BLaER1 (cell line): Measurements from ENCODE around the gene MYEOV.

Source experiments
- H3K27ac ChIP-seq: shearing (Covaris generic); formaldehyde crosslinking; 2 replicates; pipeline ENCODE4 v1.8.1; 2022
- H3K27me3 ChIP-seq: shearing (Covaris generic); formaldehyde crosslinking; 2 replicates; pipeline ENCODE4 v1.8.1; 2022
- H3K36me3 ChIP-seq: shearing (Covaris generic); formaldehyde crosslinking; 2 replicates; pipeline ENCODE4 v1.8.1; 2022
- H3K4me1 ChIP-seq: shearing (Covaris generic); formaldehyde crosslinking; 2 replicates; pipeline ENCODE4 v1.8.1; 2022
- H3K4me2 ChIP-seq: shearing (Covaris generic); formaldehyde crosslinking; 2 replicates; pipeline ENCODE4 v1.8.1; 2022
- H3K4me3 ChIP-seq: shearing (Covaris generic); formaldehyde crosslinking; 2 replicates; pipeline ENCODE4 v1.8.1; 2022
- H3K9ac ChIP-seq: shearing (Covaris generic); formaldehyde crosslinking; 2 replicates; pipeline ENCODE4 v1.8.1; 2022
- H3K9me3 ChIP-seq: shearing (Covaris generic); formaldehyde crosslinking; 2 replicates; pipeline ENCODE4 v1.8.1; 2022
- H4K20me1 ChIP-seq: shearing (Covaris generic); formaldehyde crosslinking; 2 replicates; pipeline ENCODE4 v1.8.1; 2022
- Cebpa-rat ChIP-seq: shearing (Covaris generic); IDR thresholded peaks from 2 replicates; pipeline ENCODE4 v1.8.1; 2022

Gene MYEOV

DNA sequence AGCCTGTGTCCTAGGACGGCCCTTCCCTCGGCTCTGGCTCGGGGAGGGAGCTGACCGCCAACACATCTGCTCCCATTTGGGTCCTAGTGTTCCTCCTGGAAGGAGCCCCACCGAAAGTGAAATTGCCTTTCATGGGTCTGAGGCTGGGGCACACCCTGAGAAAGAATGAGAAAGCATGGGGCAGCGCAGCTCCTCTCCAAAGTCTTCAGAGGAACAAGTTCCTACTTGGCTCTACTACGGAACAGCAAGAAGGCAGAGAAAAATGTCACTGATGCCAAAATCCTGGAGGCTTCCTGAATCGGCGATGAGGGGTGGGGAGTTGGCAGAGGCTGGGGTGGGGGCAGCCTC lies 41.5 kb upstream of the MYEOV start:
- no peak overlapping the region for H3K4me2 ChIP-seq
- no peaks in the 10 kb centered on the region for H4K20me1 ChIP-seq
- no peaks in the 10 kb centered on the region for H3K4me1 ChIP-seq
- H3K27ac ChIP-seq: no peak overlapping the region
- H3K9me3 ChIP-seq: peaks cover 21% of the 10 kb centered on the region; the same call in 1 of the 2 replicates
- no peaks in the 10 kb centered on the region for H3K36me3 ChIP-seq
- TF ChIP-seq Cebpa-rat: no peak
- H3K9ac ChIP-seq: no peak overlapping the region
- no peak overlapping the region for H3K4me3 ChIP-seq
- H3K27me3 ChIP-seq: no peaks in the 10 kb centered on the region

GRCh38 chr11:69253028-69253427 lies 40.9 kb upstream of the MYEOV start:
- H3K27ac ChIP-seq: no peak overlapping the region
- no peak overlapping the region for H3K9ac ChIP-seq
- no peaks in the 10 kb centered on the region for H3K27me3 ChIP-seq
- no peaks in the 10 kb centered on the region for H3K4me1 ChIP-seq
- no peak overlapping the region for H3K4me3 ChIP-seq
- H3K36me3 ChIP-seq: no peaks in the 10 kb centered on the region
- H4K20me1 ChIP-seq: no peaks in the 10 kb centered on the region
- TF ChIP-seq Cebpa-rat: no peak
- no peak overlapping the region for H3K4me2 ChIP-seq
- peaks cover 21% of the 10 kb centered on the region; the same call in 1 of the 2 replicates for H3K9me3 ChIP-seq

DNA sequence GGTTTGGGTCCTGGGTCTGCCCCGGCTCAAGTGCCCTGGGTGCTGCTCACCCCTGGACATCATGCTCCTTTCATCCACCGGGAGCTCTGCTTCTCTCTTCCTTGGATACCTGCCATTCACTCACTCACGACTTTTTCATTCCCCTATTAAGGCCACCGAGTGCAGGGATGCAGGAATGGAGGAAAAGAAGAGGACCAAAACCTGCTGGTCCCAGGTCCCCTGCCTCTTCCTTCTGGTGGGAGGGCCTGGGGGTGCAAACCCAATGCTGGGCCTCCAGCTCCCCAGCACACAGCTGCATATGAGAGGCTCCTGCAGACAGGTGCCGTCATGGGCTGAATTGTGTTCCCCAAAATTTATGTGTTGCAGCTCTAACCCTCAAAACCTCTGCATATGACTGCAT lies 36.8 kb upstream of the MYEOV start:
- TF ChIP-seq Cebpa-rat: no peak
- H3K36me3 ChIP-seq: no peaks in the 10 kb centered on the region
- H3K9ac ChIP-seq: no peak overlapping the region
- H3K27me3 ChIP-seq: no peaks in the 10 kb centered on the region
- H3K27ac ChIP-seq: no peak overlapping the region
- no peaks in the 10 kb centered on the region for H4K20me1 ChIP-seq
- H3K4me2 ChIP-seq: no peak overlapping the region
- H3K9me3 ChIP-seq: peaks cover 21% of the 10 kb centered on the region; the same call in 1 of the 2 replicates
- H3K4me3 ChIP-seq: no peak overlapping the region
- H3K4me1 ChIP-seq: peaks cover 3% of the 10 kb centered on the region; the same call in 1 of the 2 replicates

GRCh38 chr11:69257838-69258658 lies 35.9 kb upstream of the MYEOV start:
- Histone ChIP-seq H3K9me3 (peaks cover 17% of the 10 kb centered on the region; the same call in 1 of the 2 replicates), H3K27ac (no peak overlapping the region), H4K20me1 (no peaks in the 10 kb centered on the region), H3K4me3 (no peak overlapping the region), H3K9ac (no peak overlapping the region), H3K4me1 (peaks cover 5% of the 10 kb centered on the region; the same call in 1 of the 2 replicates), H3K4me2 (no peak overlapping the region), H3K36me3 (no peaks in the 10 kb centered on the region), H3K27me3 (no peaks in the 10 kb centered on the region)
- TF ChIP-seq Cebpa-rat: no peak

DNA sequence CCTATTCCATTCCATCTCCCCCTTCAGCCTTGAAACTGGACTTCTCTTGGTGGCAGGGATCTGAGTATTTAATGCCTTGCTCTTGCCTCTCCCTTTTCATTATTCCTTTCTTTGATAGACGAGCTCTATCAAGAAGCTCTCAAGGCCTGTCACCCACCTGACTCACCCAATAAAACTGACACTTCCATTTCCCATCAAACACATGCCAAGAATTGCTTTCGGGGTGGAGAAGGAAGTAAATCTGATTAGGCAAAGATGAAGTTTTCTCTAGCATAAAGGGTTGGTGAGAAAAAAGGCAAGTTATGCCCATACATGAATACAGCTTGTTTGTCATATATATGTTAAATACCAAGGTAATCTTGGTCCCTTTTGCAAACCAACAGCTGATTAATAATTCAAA lies 34.9 kb upstream of the MYEOV start:
- no peak for TF ChIP-seq Cebpa-rat
- no peak overlapping the region for H3K27ac ChIP-seq
- peaks cover 5% of the 10 kb centered on the region; the same call in 1 of the 2 replicates for H3K4me1 ChIP-seq
- H3K4me3 ChIP-seq: no peak overlapping the region
- no peak overlapping the region for H3K9ac ChIP-seq
- H3K9me3 ChIP-seq: peaks cover 8% of the 10 kb centered on the region; the same call in 1 of the 2 replicates
- H3K36me3 ChIP-seq: no peaks in the 10 kb centered on the region
- H3K27me3 ChIP-seq: no peaks in the 10 kb centered on the region
- no peaks in the 10 kb centered on the region for H4K20me1 ChIP-seq
- no peak overlapping the region for H3K4me2 ChIP-seq

DNA sequence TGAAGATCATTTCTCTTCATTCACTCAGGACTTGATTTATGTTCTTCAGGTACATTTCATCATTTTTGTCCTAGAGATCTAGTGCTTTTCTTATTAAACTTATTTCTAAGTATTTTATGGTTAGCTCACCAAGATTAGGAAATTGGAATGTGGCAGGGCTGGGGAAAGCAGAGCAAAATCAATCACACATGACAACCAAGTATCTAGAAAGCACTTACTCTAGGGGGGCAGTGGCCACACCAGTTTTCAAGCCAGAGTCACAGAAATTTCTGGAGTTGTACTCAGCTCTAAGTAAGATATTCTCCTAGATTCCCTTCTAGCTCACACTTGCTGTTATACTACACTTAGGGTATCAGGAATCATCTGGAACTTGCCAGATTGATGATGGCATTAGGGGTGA lies 33.3 kb upstream of the MYEOV start:
- no peaks in the 10 kb centered on the region for H3K36me3 ChIP-seq
- no peak overlapping the region for H3K4me3 ChIP-seq
- peaks cover 8% of the 10 kb centered on the region; the same call in 1 of the 2 replicates for H3K9me3 ChIP-seq
- no peak for TF ChIP-seq Cebpa-rat
- H3K4me2 ChIP-seq: no peak overlapping the region
- peaks cover 5% of the 10 kb centered on the region; the same call in 1 of the 2 replicates for H3K4me1 ChIP-seq
- H3K27ac ChIP-seq: no peak overlapping the region
- no peak overlapping the region for H3K9ac ChIP-seq
- no peaks in the 10 kb centered on the region for H4K20me1 ChIP-seq
- no peaks in the 10 kb centered on the region for H3K27me3 ChIP-seq

DNA sequence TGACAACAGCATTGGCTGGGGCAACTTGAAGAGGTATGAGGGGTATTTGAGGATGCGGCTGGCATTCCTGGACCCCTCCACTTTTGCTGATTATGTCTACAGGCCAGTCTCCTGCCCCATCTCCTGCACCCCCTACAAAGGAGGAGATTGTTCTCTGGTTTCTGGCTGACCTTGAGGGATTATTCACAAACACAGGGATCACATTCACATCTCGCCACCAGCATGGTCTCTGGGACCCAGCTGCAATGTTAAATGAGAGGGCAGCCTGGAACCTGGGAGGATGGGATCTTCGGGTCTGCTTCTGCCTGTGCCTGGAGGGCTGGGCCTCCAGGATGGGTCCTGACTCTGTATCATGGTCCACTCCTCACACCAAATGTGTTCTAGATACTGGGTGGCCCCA lies 32.8 kb upstream of the MYEOV start:
- Histone ChIP-seq H3K27ac (no peak overlapping the region), H3K9ac (no peak overlapping the region), H3K9me3 (peaks cover 3% of the 10 kb centered on the region; the same call in 1 of the 2 replicates), H3K4me2 (no peak overlapping the region), H3K27me3 (no peaks in the 10 kb centered on the region), H4K20me1 (no peaks in the 10 kb centered on the region), H3K36me3 (no peaks in the 10 kb centered on the region), H3K4me3 (no peak overlapping the region), H3K4me1 (peaks cover 5% of the 10 kb centered on the region; the same call in 1 of the 2 replicates)
- no peak for TF ChIP-seq Cebpa-rat

DNA sequence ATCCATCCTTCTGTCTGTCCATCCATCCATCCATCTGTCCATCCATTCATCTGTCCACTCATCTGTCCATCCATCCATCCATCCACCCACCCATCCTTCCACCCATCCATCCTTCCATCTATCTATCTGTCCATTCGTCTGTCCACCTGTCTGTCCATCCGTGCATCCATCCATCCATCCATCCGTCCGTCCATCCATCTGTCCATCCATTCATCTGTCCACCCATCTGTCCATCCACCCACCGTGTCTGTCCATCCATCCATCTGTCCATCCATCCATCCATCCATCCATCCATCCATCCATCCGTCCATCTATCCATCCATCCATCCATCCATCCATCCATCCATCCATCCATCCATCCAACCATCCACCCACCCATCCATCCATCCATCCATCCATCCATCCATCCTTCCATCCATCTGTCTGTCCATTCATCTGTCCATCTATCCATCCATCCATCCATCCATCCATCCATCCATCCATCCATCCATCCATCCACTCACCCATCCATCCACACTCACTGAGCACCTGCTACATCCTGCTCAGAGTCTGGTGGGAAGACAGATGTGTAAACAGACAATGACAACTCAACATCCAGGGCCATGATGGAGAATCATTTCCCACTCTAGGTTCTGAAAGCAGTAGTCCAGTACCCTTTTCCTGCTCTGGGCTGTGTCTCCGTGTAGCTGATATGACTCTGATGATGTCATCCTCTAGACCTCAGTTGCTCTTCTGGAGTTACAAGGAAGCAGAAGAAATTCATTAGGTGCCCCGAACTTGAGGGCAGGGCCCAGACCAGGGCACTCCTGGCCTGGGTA lies 30.8 kb upstream of the MYEOV start:
- H3K36me3 ChIP-seq: no peaks in the 10 kb centered on the region
- no peaks in the 10 kb centered on the region for H3K27me3 ChIP-seq
- H3K9ac ChIP-seq: no peak overlapping the region
- H3K27ac ChIP-seq: no peak overlapping the region
- H3K9me3 ChIP-seq: no peaks in the 10 kb centered on the region
- no peak overlapping the region for H3K4me3 ChIP-seq
- no peaks in the 10 kb centered on the region for H4K20me1 ChIP-seq
- H3K4me2 ChIP-seq: no peak overlapping the region
- no peak for TF ChIP-seq Cebpa-rat
- peaks cover 5% of the 10 kb centered on the region; the same call in 1 of the 2 replicates for H3K4me1 ChIP-seq

GRCh38 chr11:69263736-69264052 lies 30.3 kb upstream of the MYEOV start:
- H3K9me3 ChIP-seq: no peaks in the 10 kb centered on the region
- H4K20me1 ChIP-seq: no peaks in the 10 kb centered on the region
- H3K27me3 ChIP-seq: no peaks in the 10 kb centered on the region
- no peak overlapping the region for H3K4me3 ChIP-seq
- peaks cover 5% of the 10 kb centered on the region; the same call in 1 of the 2 replicates for H3K4me1 ChIP-seq
- H3K9ac ChIP-seq: no peak overlapping the region
- H3K27ac ChIP-seq: no peak overlapping the region
- TF ChIP-seq Cebpa-rat: no peak
- no peaks in the 10 kb centered on the region for H3K36me3 ChIP-seq
- no peak overlapping the region for H3K4me2 ChIP-seq

DNA sequence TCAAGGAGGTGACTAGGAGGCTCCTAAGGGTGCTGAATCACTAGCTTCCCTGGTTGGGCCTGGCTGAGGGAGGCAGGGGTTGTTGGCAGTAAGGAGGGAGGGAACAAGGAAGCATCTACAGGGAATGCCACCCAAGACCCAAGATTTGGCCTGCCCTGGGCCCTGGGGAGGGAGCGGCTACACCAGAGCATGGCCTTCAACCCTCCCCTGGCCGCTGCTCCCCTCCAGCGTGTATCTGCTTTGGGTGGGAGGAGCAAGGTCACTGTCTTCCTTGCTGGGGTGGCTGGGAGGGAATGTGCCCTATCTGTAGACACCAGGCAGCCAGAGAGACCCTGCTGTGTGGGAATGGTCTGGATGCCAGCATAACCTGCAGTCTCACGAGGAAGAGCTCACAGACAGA lies 29.5 kb upstream of the MYEOV start:
- Histone ChIP-seq H4K20me1 (no peaks in the 10 kb centered on the region), H3K4me1 (peaks cover 5% of the 10 kb centered on the region; the same call in 1 of the 2 replicates), H3K36me3 (no peaks in the 10 kb centered on the region), H3K27me3 (no peaks in the 10 kb centered on the region), H3K4me2 (no peak overlapping the region), H3K9me3 (no peaks in the 10 kb centered on the region), H3K27ac (no peak overlapping the region), H3K9ac (no peak overlapping the region), H3K4me3 (no peak overlapping the region)
- TF ChIP-seq Cebpa-rat: no peak
